ENCODE measurements around the gene DENND4A.
"Not testable (repeated sequence)": the region's sequence is repeated elsewhere in the genome, so short reads cannot be mapped to it uniquely, and the experiment has no call there.

Gene DENND4A

GRCh38 chr15:65787260-65787659, 4.8 kb downstream of the DENND4A start:
- DNase-seq: no peak

DNA sequence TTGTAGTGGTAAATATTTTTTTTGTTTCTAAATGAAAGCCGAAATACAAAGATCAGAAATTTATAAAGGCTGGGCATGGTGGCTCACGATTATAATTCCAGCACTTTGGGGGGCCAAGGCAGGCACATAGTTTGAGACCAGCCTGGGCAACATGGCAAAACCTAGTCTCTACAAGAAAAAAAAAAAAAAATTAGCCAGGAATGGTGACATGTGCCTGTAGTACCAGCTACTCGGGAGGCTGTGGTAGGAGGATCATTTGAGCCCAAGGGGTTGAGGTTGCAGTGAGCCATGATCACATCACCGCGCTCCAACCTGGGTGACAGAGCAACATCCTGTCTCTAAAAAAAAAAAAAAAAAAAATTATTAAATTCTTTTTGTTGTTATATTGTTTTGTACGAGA, 6.9 kb downstream of the DENND4A start:
- no peak for DNase-seq

DNA sequence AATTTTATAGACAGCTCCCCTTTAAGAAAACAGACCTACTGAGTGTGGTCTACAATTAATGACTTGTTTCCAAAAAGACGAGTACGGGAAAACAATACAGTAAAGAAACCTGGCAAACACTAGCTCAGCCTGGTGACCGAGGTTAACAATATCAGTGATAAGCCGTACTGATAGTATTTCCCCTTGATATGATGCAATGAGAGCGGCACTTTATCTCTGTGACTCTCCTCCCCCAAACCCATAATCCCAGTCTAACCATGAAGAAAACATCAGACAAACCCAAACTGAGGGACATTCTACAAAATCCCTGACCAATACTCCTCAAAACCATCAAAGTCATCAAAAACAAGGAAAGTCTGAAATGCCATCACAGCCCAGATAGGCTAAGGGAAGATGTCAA, 8.2 kb downstream of the DENND4A start:
- no peak for DNase-seq

- no peak for DNase-seq
Observed at GRCh38 chr15:65782096-65782495, 10.0 kb downstream of the DENND4A start.

DNA sequence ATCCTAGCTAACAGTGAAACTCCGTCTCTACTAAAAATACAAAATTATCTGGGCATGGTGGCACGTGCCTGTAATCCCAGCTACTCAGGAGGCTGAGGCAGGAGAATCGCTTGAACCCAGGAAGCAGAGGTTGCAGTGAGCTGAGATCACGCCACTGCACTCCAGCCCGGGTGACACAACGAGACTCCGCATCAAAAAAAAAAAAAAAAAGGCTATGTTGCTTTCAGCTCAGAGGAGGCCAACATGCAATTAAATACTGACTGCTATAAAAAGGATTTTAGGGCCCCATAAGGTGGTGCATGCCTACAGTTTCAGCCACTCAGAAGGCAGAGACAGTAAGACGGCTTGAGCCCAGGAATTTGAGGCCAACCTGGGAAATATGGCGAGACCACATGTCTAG, 13.4 kb downstream of the DENND4A start:
- not testable (repeated sequence) for DNase-seq

DNA sequence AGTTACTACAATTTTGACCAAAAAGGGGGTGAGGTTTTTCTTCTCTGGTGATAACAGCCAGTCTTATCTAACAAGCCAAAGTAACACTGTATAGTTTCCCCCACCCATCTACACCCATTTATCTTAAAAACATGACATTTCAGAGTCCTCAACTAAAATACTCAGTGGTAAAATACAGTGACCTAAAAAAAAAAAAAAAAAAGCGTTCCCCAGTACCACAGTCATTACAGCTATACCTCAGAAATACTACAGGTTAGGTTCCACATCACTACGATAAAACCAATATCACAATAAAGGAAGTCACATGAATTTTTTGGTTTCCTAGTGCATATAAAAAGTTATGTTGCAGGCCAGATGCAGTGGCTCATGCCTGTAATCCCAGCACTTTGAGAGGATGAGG, 13.8 kb downstream of the DENND4A start:
- DNase-seq: no peak

DNA sequence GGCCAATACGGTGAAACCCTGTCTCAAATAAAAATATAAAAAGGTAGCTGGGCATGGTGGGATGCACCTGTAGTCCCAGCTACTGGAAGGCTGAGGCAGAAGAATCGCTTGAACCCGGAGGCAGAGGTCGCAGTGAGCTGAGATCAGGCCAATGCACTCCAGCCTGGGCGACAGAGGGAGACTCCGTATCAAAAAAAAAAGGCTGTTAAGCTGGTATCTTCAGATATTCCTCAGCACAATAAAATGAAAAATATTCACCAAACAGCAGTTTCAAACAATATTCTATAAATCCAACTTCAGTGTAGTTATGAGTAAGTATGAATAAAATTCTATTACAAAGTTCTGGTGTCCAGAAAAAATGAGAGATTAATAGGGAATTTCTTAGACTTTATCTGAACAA, 14.2 kb downstream of the DENND4A start:
- DNase-seq: no peak

DNA sequence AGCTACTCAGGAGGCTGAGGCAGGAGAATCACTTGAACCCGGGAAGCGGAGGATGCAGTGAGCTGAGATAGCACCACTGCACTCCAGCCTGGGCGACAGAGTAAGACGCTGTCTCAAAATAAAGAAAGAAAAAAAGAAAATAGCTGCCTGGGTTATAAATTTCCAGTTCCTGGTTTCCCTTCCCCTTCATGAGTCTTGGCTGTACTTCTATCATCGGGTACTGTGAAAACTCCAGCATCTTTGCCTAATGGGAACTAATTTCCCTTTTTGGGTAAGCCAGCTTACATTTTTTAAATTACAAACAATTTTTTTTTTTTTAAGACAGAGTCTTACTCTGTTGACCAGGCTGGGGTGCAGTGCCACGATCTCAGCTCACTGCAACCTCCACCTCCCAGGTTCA, 15.0 kb downstream of the DENND4A start:
- no peak for DNase-seq

DNA sequence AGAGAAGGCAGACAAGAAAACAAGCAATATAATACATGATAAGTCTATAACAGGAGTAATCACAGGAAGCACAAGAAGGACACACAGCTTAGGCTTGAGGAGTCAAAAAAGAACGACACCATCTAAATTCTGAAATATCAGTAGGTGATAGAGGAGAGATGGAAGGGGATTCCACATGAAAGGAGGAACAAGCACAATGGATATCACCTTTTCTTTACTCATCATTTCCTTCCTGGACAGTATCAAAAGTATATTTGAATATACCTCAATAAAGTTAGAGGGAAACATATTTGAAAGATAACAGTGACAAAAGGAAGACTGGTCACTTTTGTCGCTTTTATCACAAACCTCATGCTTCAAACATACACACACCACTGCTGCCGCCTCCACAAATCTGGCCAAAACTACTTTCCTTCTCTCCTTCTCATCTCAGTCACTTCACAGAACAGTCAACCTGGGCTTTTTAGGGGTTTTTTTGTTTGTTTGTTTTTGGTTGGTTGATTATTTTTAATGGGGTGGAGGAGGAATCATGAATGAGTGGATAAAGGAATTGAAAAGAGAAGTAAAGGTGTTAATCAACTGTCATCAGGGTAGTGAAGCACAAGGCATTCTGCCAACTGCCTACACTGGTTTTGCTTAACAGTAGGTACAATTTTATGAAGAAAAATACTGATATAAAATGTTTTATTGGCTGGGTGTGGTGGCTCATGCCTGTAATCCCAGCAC, 18.5 kb downstream of the DENND4A start:
- no peak for DNase-seq

DNA sequence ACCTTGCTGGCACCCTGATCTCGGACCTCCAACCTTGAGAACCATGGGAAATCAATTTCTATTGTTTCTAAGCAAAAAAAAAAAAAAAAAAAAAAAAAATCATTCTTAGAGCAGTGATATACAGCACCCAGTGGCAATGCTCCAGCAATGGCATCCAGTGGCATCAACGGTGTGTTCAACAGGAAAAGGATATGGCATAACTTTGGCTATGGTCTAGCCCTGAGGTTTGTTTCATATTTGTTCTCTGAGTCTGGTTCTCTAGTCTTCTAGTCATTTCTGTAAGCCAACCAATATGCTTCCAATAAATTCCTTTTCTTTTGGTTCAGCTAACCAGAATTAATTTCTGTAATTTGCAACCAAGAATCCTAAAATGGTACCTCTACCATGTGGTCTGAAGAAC, 19.2 kb downstream of the DENND4A start:
- no peak for DNase-seq

- DNase-seq: no peak
Observed at GRCh38 chr15:65771870-65772269, 20.2 kb downstream of the DENND4A start.

DNA sequence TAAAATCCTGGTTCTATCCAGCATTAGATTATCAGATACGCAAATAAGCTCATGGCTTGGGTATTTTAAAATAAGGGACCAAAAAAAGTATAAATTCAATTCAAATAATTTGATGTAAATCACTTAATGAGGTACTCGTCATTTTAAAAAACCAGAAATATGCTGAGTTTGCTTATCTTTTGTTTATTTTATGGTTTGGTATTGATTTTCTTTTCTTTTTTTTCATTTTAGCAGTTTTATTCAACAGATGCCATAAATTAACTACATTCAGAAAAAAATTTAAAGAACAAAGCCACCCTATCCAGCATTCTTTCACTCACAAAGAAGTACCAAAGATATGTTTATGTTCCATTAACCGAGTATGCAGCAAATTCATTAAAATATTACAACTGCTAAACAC, 22.6 kb downstream of the DENND4A start:
- DNase-seq: no peak

DNA sequence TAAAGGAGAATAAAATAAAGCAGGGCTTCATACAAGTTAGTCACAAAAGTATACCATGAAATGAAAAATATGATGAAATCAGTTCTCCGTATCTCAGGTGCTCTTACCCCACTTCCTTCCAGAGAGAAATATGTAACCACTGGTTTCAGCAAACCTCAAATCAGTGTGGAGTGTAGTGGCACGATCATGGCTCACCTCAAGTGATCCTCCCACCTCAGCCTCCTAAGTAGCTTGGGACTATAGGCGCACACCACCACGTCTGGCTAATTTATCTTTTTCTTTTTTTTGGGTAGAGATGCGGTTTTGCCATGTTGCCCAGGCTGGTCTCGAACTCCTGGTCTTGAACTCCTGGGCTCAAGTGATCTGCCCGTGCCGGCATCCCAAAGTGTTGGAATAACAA, 24.2 kb downstream of the DENND4A start:
- no peak for DNase-seq

DNA sequence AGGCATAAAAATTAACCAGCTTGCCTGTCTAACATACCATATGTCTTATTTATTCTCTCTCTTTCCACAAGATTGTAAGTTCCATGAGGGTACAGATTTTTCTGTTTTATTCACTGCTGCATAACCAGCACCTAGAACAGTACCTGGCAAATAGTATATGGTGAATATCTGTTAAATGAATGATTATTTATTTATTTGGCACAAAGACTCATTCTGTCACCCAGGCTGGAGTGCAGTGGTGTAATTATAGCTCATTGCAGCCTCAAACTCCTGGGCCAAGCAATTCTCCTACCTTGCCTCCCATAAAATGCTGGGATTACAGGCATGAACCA, 24.9 kb downstream of the DENND4A start:
- DNase-seq: no peak

DNA sequence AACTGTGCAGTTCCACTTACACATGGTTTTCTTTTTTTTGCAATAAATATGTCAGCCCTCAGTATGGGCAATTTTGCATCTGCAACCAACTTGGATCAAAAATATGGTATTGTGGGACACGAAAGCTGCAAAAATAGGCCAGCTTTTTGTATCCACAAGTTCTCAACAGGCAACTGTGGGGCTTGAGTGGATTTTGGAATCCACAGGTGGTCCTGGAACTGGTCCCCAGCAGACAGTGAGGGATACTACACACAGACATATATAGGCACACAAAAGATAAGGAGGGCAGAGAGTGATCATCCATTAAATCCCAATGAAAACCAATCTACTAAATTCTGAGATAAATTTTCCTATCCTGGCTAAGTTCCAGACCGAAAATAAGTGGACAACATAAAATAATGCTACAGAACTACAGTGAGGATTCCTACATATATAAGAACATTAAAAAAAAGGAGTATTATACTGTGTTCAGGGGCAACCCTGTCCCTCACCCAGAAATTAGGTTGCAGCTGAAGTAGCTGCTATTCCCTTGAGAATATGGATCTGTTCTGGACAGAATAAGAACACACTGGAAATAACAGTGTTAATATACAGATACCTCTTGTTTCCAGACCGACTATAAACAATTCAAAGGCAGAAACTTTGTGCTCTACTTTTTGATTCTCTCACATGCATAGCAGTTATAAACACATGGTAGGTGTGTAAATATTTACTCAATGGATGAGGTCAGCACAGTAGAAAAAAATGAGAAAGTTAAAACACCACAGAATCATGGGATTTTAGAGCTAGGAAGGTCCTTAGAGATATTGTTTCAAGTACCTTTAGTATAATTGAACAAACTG, 25.4 kb downstream of the DENND4A start:
- DNase-seq: no peak

- no peak for DNase-seq
Observed at GRCh38 chr15:65765106-65765505, 27.0 kb downstream of the DENND4A start.

- no peak for DNase-seq
Observed at GRCh38 chr15:65762914-65763787, 28.9 kb downstream of the DENND4A start.

DNA sequence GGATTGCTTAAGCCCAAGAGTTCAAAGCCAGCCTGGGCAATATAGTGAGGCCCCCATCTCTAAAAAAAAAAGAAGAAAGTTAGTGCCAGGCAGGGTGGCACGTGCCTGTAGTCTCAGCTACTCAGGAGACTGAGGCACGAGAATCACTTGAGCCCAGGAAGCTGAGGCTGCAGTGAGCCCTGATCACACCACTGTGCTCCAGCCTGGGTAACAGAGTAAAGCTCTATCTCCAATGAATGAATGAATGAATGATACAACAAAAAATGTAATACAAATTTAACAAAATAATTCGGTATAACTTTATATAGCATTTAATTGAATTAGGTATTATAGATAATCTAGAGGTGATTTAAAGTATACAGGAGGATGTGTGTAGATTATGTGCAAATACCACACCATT, 29.7 kb downstream of the DENND4A start:
- no peak for DNase-seq

DNA sequence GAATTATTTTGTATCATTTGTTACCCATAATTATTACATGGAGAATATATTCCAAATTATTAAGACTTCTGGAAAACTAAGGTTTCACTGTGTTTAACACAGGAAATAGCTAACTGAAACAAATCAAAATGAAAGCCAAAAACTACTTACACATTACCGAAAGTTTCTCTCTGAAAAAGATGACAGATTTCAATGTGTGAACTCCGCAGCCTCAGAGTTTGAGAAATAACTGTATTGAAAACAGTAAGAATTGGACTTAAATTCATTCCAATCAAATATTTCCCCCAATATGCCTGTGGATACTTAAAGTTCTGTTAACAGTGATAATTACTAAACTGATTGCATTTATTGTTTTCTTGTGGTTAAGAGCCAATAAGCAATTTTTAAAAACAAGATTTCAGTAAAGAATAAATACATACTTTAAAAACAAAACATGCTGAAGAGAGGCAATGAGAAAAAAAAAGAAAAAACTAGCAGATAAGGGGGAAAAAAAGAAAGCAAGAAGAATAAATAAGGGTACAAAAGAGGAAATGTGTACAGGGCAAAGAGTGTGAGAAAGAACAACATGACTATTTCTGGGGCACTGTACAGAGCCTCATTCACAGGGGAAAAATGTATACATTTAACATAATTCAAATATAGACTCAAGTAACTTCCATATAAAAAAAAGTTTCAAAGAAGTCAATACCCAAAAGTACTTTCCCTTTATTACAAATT, 30.7 kb downstream of the DENND4A start:
- DNase-seq: no peak

- no peak for DNase-seq
Observed at GRCh38 chr15:65759441-65759840, 32.7 kb downstream of the DENND4A start.

GRCh38 chr15:65758242-65758641, 33.9 kb downstream of the DENND4A start:
- no peak for DNase-seq

GRCh38 chr15:65757256-65757655, 34.8 kb downstream of the DENND4A start:
- DNase-seq: no peak

DNA sequence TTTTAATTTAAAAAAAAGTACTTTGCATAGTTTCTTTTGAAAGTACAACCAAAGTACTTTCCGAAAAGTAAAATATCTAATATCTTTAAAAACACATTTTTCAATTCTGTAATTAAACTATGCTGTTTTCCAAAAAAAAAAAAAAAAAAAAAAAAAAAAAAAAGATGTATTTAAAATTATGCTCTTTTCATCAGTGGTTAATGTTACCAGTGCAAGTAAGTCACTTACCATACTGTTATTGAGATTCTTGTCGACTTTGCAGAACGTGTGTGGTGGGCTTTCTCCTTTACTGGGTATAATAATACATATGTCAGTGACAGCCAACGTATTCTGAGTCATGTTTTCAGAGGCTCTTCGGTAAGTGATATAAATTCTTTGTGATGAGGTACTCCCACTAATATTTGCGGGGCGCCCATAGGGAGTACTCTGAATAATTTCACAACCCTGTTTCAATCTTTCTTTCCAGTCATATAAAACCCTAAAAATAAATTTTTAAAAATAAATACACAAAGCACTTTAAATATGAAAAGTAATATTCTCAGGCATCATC, 39.9 kb downstream of the DENND4A start:
- DNase-seq: no peak

Measured in stimulated activated CD4-positive, alpha-beta T cell treated with anti-CD3 and anti-CD28 coated beads, Interleukin-4, amount 100 ng/mL, for 24 hours (primary cell).